GM21723 (cell line): ENCODE data around the gene VSX1.
A peak's percentile ranks its signal among the peaks of the same experiment; 100 is the strongest.

Experiments
- ATAC-seq: cut with Tn5 transposase; IDR thresholded peaks from one replicate; pipeline ENCODE4 v1.9.1; 2021; ENCODE audit warnings: mild to moderate bottlenecking, moderate library complexity; ENCODE audit not compliant: unreplicated experiment

Gene VSX1

GRCh38 chr20:25067102-25067987 lies 14.6 kb downstream of the VSX1 start:
- ATAC-seq: no peak

GRCh38 chr20:25066386-25066785 lies 15.6 kb downstream of the VSX1 start:
- ATAC-seq: no peak

- peak; percentile 67 for ATAC-seq
These were observed 16.2 kb downstream of the VSX1 start for GRCh38 chr20:25065625-25066338.

DNA sequence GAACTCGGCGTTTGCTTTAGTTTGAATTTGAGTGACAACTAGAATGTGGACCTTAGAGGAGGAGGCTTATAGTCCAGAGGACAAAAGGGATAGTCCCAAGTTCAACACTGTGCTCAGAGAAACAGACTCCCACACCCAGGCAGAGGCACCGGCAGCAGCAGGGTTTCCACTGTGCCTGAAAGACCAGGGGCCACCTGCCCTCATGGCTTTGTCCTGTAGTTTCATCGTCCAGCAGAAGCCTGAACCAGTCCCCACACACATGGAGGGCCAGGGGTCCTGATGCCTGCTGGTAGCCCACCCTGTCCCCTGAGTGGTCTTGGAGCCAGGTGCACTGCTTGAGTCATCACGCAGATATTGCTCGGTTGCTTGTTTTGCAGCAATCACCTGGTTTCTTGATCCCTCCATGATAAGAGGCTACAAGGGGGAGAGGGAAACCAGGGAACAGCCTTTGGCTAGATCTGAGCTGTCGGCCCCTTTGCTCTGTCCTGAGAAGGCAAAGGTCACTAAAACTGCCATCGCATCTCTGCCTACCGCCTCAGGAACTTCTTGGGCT lies 16.8 kb downstream of the VSX1 start:
- peak; percentile 10 for ATAC-seq

DNA sequence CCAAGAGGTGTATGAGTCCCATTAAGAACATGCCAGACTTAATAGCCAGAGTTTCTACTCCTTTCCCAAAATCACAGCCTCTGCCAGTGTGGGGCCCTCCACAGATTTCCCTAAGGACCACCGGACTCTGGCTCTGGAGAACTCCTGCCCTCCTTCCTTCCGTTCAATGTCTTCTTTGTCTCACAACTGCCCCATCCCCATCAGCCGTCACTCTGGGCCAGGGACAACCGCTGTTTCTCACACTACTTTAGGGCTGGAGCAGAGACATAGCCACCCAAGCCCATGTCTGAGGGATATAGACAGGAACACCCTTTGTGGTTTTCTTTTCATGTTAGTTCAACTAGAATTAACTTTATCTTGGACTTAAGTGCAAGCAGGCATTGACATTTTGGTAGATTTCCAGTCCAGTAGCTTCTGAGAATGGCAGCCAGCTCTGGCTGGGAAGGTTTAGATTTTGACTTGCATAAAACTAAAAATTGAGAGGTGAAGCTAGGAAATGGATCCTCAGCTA lies 17.3 kb downstream of the VSX1 start:
- no peak for ATAC-seq

DNA sequence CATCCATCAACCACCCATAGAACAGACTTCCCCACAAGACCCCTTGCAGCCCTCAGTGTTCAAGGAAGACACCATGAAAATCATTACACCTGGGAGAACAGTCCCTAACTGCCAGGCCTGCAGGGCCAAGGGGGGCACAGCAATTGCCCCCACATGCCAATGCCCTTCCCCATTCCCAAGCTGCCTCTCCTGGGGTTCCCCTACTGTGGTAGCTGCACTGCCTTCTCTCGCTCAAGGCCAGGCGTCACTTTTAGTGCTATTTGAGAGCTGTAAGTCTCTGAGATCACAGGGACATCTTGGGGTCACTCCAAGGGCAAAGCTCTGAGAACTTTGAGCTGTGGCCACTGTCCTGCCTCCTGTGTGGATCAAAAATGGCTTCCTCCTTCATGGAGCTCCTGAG lies 18.0 kb downstream of the VSX1 start:
- ATAC-seq: no peak

DNA sequence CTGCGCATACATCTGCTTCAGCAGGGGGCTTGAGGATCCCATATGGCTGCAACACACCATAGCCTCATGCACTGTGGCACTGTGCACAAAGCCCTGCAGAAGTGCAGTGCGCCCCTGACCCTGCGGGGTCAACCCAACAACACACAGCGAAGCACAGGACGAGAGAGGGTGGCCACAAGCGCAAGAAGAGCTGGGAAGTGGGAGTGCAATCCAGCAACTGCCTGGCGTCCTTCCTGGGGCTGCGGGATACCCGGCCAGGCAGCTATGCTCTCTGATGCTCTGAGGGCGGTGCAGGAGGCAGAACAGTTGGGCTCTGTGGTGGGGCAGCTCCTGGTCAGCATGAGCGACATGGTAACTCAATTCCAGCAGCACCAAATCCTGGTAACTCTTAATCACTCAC lies 18.4 kb downstream of the VSX1 start:
- ATAC-seq: no peak

DNA sequence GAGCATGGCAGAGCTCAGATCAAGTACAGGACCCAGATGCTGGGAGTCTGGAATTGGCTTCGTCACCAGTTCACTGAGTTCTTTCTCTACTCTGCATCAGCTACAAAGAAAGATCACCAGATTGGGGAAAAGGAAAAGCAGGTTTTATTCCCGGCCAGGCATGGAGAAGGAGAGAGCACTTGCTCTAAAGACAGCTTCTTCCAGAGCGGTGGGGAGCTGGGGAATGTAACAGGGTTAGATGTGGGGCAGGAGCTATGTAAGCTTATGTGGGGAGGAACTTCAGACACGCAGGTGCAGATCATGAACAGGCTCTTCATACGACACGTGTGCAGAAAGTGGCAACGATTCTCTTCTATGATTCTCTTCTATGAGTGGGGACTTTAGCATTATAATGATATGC lies 19.1 kb downstream of the VSX1 start:
- no peak for ATAC-seq

DNA sequence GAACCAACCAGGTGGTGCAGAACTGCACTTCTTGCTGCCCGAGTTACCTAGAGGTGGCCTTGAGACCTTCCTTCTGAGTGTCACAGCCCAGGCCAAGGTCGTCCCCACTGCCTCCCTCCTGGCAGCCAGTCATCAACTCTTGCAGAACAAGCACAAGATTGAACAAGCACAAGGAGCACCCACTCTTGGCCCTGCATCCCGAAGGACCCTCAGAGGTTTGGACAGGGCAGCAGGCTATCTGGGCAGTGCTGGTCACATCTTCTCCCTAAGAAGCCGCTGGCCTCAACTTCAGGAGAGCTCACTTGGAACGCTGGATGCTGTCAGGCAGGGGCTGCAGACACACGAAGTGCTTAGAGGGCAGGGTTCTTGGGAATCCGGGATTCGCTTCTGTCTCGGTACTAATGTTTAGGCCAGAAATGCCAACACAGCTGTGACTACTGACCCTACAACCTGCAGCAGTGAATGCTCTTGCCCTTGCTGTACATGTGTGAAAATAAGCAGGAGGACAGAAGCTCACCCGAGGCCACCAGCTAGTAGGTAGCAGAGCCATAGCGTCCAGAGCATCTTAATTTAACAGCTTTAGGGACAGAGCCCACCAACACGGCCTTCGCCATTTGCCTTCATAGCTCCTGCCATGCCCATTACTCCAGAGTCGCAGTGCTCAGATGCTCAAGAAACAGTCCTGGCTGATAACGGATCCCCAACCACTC lies 20.0 kb downstream of the VSX1 start:
- no peak for ATAC-seq

DNA sequence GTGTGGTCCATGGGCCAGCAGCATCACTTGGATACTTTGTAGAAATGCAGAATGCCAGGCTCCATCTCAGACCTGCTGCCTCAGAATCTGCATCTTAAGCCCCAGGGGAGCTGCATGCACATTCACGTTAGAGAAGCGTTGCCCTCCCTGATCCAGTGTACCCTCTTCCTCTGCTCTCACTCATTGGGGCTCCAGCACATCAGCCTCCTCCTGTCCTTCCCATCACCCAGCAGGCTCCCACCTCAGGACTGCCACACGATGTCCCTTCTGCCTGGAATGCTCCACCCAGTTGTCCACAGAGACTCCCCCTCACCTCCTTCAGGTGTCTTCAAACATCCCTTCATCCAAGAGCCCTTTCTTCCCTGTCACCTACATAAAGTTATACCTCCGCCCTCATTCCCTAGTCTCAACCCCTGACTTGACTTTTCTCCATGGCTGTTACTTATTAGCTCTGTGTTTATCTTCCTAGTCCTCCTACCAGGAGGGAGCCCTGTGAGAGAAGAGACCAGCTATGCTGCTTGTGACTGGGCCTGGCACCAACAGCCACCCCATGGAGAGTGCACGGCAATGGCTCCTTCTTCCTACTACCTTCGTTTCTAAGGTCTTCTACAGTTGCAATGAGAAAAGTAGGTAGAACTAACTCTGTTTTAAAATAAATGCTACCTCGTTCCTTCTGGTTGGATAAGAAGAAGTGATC lies 20.7 kb downstream of the VSX1 start:
- no peak for ATAC-seq

GRCh38 chr20:25059866-25060465 lies 22.0 kb downstream of the VSX1 start:
- ATAC-seq: no peak

DNA sequence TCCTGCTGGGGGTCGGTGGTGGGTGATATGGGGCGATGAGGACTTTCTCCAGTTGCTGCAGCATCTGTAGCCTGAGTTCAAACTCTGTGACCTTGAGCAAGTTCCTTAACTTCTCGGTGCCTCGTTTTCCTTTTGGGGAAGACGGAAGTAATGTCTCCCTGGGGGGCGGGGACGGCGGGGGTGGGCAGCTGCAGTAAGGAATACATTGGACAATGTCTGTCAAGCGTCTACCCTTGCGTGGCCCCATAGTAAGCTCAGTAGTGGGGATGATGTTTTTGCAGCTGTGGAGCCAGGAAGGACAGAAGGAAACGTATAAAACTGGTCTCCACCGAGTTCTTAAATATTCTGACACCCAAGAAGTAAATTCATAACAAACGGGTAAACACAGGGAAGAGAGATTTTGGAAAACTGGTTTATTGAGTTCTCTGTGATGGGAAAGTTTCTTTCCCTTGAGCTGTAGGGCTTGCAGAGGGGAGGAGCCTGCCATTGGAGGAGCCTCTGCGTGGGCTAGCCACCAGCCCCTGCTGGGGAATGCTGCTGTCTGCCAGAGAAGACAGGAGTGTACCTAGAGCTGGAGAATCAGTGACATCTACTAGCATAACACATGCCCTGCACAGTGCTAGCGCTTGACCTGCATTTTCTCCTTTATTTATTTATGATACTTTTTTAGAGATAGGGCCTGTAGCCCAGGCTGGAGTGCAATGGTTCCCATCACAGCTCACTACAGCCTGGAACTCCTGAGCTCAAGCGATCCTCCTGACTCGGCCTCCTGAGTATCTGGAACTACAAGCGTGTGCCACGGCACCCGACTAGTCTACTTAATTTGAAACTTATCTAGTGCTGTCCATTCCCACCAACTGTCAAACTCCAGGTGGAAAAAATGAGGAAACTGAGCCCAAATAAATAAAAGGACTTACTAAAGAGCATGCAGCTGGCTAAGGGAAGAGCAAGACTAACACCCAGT lies 22.8 kb downstream of the VSX1 start:
- no peak for ATAC-seq

DNA sequence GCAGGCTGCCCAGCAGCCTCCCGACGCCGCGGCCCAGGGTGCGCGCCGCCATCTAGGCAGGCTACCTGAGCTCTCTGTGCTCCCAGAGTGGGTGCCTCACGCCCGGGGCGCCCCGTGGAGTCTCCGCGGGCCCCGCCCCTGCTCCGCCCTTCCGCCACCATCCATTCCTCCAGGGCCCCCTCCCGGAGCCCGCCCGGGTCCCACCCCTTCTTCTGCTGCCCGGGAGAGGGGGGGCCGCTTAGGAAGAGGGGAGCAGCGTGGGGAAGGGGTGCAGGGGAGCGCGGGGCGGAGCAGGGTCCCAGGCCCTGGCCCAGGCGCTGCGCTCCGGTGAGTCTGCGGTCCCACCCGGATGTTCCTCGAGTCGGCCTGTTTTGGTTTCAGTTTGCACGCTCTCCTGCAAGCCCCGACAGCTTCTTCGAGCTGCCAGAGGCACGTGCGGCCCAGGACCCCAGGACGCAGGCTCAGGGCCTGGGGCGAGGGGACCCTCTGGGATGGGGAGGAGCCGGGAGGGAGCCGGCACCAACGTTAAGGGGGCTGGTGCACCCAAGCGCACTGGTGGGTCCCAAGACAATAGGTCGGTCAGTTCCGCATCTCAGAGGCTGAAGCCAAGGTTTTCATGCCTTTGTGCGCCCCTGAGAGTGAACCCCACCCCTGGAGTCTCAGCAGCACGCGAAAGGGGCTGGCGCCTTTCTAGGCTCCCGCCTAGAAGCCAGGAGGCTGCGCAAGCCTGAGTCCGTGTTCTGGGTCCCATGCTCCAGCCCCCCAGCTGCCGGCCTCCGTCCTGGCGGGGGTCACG lies 23.7 kb downstream of the VSX1 start, which contains the start of gene ACSS1:
Gene ACSS1, minus strand, starts transcription at position 89 of the 796 bp plus-strand sequence. Its CDS starts 37 bp downstream, at position 52.
- peak; percentile 70 for ATAC-seq

DNA sequence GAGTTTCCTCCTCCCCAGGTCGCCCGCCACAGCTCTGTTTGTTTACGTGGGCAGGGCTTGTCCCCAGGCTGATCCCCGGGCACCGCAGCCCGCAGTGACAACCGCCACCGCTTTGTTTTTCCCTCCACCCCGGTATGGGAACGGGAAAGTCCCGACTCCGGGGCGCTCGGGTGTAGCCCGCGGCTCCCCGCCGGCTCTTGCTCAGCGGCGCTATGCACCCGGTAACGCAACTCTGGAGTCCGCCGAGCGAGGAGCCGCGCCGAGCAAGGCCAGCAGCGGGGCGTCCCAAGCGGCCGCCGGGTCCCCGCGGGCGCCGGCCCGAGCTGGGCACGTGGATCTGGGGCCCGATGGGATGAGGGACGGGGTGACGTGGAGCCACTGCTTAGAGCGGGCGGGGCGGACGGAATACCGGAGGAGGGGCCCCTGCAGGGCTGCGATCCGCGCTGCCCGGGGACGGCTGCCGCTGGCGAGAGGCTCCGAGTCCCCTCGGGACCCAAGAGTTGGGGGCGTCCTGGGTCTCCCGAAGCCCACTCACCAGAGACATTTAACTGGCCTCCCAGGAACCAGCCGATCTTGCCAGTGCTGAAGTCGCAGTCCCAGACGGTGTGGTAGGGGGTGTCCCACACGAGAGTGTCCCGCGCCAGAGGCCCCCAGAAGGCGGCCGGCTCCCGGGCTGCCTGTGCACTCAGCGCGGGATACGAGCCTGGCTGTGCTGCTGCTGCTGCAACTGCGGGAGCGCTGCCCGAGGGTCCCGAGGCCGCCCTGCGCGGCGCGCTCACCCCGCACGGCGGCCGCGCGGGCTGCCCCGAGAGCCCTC lies 24.5 kb downstream of the VSX1 start:
- ATAC-seq: peak; percentile 40

- peak; percentile 37 for ATAC-seq
These were observed 25.2 kb downstream of the VSX1 start for GRCh38 chr20:25056690-25057233.

- ATAC-seq: no peak
These were observed 26.0 kb downstream of the VSX1 start for GRCh38 chr20:25055711-25056495.
